Measurements from ENCODE around the gene BCR. TPM values are rescaled to one million over a fixed set of nuclear protein-coding genes. Genes with fewer than 3 reads are reported as not detected.
A peak's percentile ranks its signal among the peaks of the same experiment; 100 is the strongest.

The BCR gene
- total and polyA plus RNA-seq, 2 of the 8 experiments (the other 6 are each of a cell fraction or from before 2014, with no cell fraction given): 66.7 to 130 TPM

GRCh38 chr22:23197836-23198235 lies 17.5 kb downstream of the BCR start:
- no peak overlapping the region for H3K18ac ChIP-seq (ENCODE audit: extremely low read depth, low read length)
- no peaks in the 10 kb centered on the region for H3K9me3 ChIP-seq (ENCODE audit: insufficient read depth in 2 of 2, low read depth in 1 of 2, low read length in 1 of 2)
- H3K27ac ChIP-seq (ENCODE audit: low read depth, low read length): no peak overlapping the region
- H3K23me2 ChIP-seq (ENCODE audit: low read depth, low read length): no peaks in the 10 kb centered on the region
- no peak overlapping the region for H3K9ac ChIP-seq (replicated peaks in 1 of 4; ENCODE audit: extremely low read depth in 1 of 4, low read depth in 3 of 4, low read length in 3 of 4)
- no peak overlapping the region for H2BK20ac ChIP-seq (ENCODE audit: low read length)
- no peak overlapping the region; the same call in 1 of the 2 replicates for H4K8ac ChIP-seq (ENCODE audit: extremely low read depth, insufficient read depth, low read length)
- H3K4me2 ChIP-seq (ENCODE audit: insufficient read depth in 1 of 2, low read depth in 2 of 2, low read length in 2 of 2): no peak overlapping the region
- peaks cover 13 to 93% of the 10 kb centered on the region in 2 experiments for H3K79me2 ChIP-seq (ENCODE audit: control insufficient read depth in 1 of 2, insufficient read depth in 2 of 2, low read length in 2 of 2)
- no peak for FAIRE-seq
- H2AK5ac ChIP-seq (ENCODE audit: low read depth, low read length): no peak overlapping the region
- WGBS, 2 experiments (ENCODE audit: extremely low coverage in 1 of 2, insufficient coverage in 1 of 2, insufficient read length in 1 of 2, insufficient replicate concordance in 2 of 2, low coverage in 1 of 2, low lambda C conversion rate in 2 of 2, missing lambda C conversion rate in 1 of 2): 94% methylated on average over 8 of the region's 8 CpGs; no CpG with 5 or more reads in 1 of the 2 experiments
- H4K5ac ChIP-seq (ENCODE audit: insufficient read length, low read depth, low read length): no peak overlapping the region
- peak overlapping the region; percentile 27 for H2BK5ac ChIP-seq (ENCODE audit: low read depth, low read length)
- H3K23ac ChIP-seq (ENCODE audit: insufficient read length): no peak overlapping the region
- H3K14ac ChIP-seq (ENCODE audit: insufficient read length): no peak overlapping the region
- H3K4ac ChIP-seq (replicated peaks; ENCODE audit: insufficient read length, low read depth, low read length): no peak overlapping the region
- no peak overlapping the region for H3K56ac ChIP-seq (replicated peaks; ENCODE audit: insufficient read length, low read depth, low read length)
- H3K27me3 ChIP-seq (replicated peaks in 1 of 4; ENCODE audit: control insufficient read depth in 3 of 4, extremely low read depth in 1 of 4, insufficient read depth in 3 of 4, low read length in 3 of 4): no peaks in the 10 kb centered on the region
- no peak overlapping the region for H4K91ac ChIP-seq (replicated peaks; ENCODE audit: insufficient read length, low read length)
- no peaks in the 10 kb centered on the region for H3K36me3 ChIP-seq (ENCODE audit: control insufficient read depth in 2 of 4, insufficient read depth in 4 of 4, low read length in 3 of 4)
- peaks cover 0 to 14% (median 3%) of the 10 kb centered on the region in 4 experiments; a peak in 3 of 7 replicates for H3K4me1 ChIP-seq (replicated peaks in 1 of 4; ENCODE audit: control insufficient read depth in 3 of 4, insufficient read depth in 4 of 4, low read length in 3 of 4)
- ChIA-PET POLR2A (ENCODE audit: partially characterized antibody) (interaction anchor here (0.9 kb wide), 1 partner anchor 14 kb away, joined by 4 read pairs; no protein-coding TSS in a partner anchor), CTCF (ENCODE audit: partially characterized antibody) (interaction anchor here (0.6 to 0.9 kb wide), 3 partner anchors 14 to 42 kb away, joined by 3 read pairs; no protein-coding TSS in a partner anchor)
- no peak for DNase-seq (ENCODE audit: low read depth in 1 of 2, low spot score in 2 of 2)
- no peak overlapping the region for H2AFZ ChIP-seq (ENCODE audit: low read length)
- no peak overlapping the region for H2BK12ac ChIP-seq (ENCODE audit: low read depth, low read length)
- no peak overlapping the region for H3K4me3 ChIP-seq (ENCODE audit: extremely low read depth in 1 of 4, insufficient read depth in 2 of 4, low read depth in 3 of 4, low read length in 4 of 4)
- peaks cover 20 to 43% of the 10 kb centered on the region in 2 experiments for H4K20me1 ChIP-seq (replicated peaks in 1 of 2; ENCODE audit: control insufficient read depth in 1 of 2, insufficient read depth in 2 of 2, low read length in 2 of 2)
- H2BK15ac ChIP-seq (ENCODE audit: low read length): no peak overlapping the region
- H3K79me1 ChIP-seq (ENCODE audit: low read depth, low read length): peaks cover 30% of the 10 kb centered on the region
- H2BK120ac ChIP-seq (replicated peaks; ENCODE audit: low read depth, low read length): no peak overlapping the region
- TF ChIP-seq SP4 (IDR thresholded peaks at IDR 0.05; ENCODE audit: low read length) (no peak), RFX5 (IDR thresholded peaks at IDR 0.05; ENCODE audit: borderline replicate concordance, low read depth, low read length) (no peak), NANOG (IDR thresholded peaks at IDR 0.05; ENCODE audit: insufficient read depth, low read depth, low read length, poor library complexity, severe bottlenecking) (no peak), RNF2 (IDR thresholded peaks at IDR 0.05; ENCODE audit: borderline replicate concordance, low read depth, low read length, missing control alignments, poor library complexity, severe bottlenecking) (no peak), ZNF274 (IDR thresholded peaks at IDR 0.05; ENCODE audit: borderline replicate concordance, extremely low read depth, low read length) (no peak), RBBP5 (IDR thresholded peaks at IDR 0.05; ENCODE audit: borderline replicate concordance, low read depth, low read length) (no peak), HDAC2 (IDR thresholded peaks at IDR 0.05; ENCODE audit: borderline replicate concordance in 1 of 2, low read depth in 2 of 2, low read length in 2 of 2) (no peak), CBX8 (IDR thresholded peaks at IDR 0.05; ENCODE audit: borderline replicate concordance, low read depth, low read length) (no peak), SP2 (IDR thresholded peaks at IDR 0.05; ENCODE audit: low read length) (no peak), CHD1 (IDR thresholded peaks at IDR 0.05; ENCODE audit: low read depth, low read length) (no peak), HDAC6 (IDR thresholded peaks at IDR 0.05; ENCODE audit: low read depth, low read length) (no peak), TAF1 (IDR thresholded peaks at IDR 0.05; ENCODE audit: low read depth, low read length) (no peak)
- TF ChIP-seq, protein P1, sequence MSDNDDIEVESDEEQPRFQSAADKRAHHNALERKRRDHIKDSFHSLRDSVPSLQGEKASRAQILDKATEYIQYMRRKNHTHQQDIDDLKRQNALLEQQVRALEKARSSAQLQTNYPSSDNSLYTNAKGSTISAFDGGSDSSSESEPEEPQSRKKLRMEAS (IDR thresholded peaks at IDR 0.05): no peak

Data from H1 (cell line).